ENCODE data around the gene ELL. TPM values are rescaled to one million over a fixed set of nuclear protein-coding genes. Genes with fewer than 3 reads are reported as not detected.
"Not testable (repeated sequence)": the region's sequence is repeated elsewhere in the genome, so short reads cannot be mapped to it uniquely, and the experiment has no call there.

ELL gene
- total RNA-seq, 1 experiment from 2014 or later: 9.0 TPM

GRCh38 chr19:18402455-18403248 lies 119.2 kb downstream of the ELL start:
- not testable (repeated sequence) for DNase-seq (ENCODE audit: low spot score)

- peak; percentile 43 for DNase-seq (ENCODE audit: low spot score)
These were observed 120.2 kb downstream of the ELL start for GRCh38 chr19:18401580-18402112.

GRCh38 chr19:18399008-18399407 lies 122.9 kb downstream of the ELL start:
- DNase-seq (ENCODE audit: low spot score): peak; percentile 71

- DNase-seq (ENCODE audit: low spot score): no peak
These were observed 124.3 kb downstream of the ELL start, which contains the start of gene LRRC25 for GRCh38 chr19:18397242-18398202. Gene LRRC25, minus strand, starts transcription at chr19:18397622. Its CDS starts 659 bp downstream, at chr19:18396963.

GRCh38 chr19:18396471-18397241 lies 125.2 kb downstream of the ELL start:
- DNase-seq (ENCODE audit: low spot score): no peak

- DNase-seq (ENCODE audit: low spot score): no peak
These were observed 128.0 kb downstream of the ELL start for GRCh38 chr19:18393836-18394235.

- no peak for DNase-seq (ENCODE audit: low spot score)
These were observed 128.9 kb downstream of the ELL start for GRCh38 chr19:18392926-18393325.

Other genes with a start within 250 kb of the ELL start
- gene IQCN, start 247.6 kb downstream of the ELL start, total RNA-seq (2014; rRNA removed; shearing (Covaris generic)): 0.69 and 1.2 TPM in 2 replicates
- gene JUND, start 240.4 kb downstream of the ELL start, total RNA-seq (2014; rRNA removed; shearing (Covaris generic)): 91.3 and 129 TPM in 2 replicates
- gene LSM4, start 199.0 kb downstream of the ELL start, total RNA-seq (2014; rRNA removed; shearing (Covaris generic)): 403 and 478 TPM in 2 replicates
- 14.6 and 19.1 TPM in 2 replicates for gene PGPEP1, start 181.5 kb downstream of the ELL start, total RNA-seq (2014; rRNA removed; shearing (Covaris generic))
- gene GDF15, start 135.9 kb downstream of the ELL start, total RNA-seq (2014; rRNA removed; shearing (Covaris generic)): 89.8 and 93.9 TPM in 2 replicates
- gene LRRC25, start 124.4 kb downstream of the ELL start, total RNA-seq (2014; rRNA removed; shearing (Covaris generic)): 0.07 TPM in 1 of 2 replicates, not detected in the other
- 88.7 and 127 TPM in 2 replicates for gene SSBP4, start 102.7 kb downstream of the ELL start, total RNA-seq (2014; rRNA removed; shearing (Covaris generic))
- gene ISYNA1, start 83.9 kb downstream of the ELL start, total RNA-seq (2014; rRNA removed; shearing (Covaris generic)): 0.72 and 0.98 TPM in 2 replicates
- 286 and 312 TPM in 2 replicates for gene FKBP8, start 21.5 kb upstream of the ELL start, total RNA-seq (2014; rRNA removed; shearing (Covaris generic))
- gene KXD1, start 35.8 kb upstream of the ELL start, total RNA-seq (2014; rRNA removed; shearing (Covaris generic)): 111 and 117 TPM in 2 replicates
- gene UBA52, start 49.8 kb upstream of the ELL start, total RNA-seq (2014; rRNA removed; shearing (Covaris generic)): 779 and 974 TPM in 2 replicates
- gene REX1BD, start 66.7 kb upstream of the ELL start, total RNA-seq (2014; rRNA removed; shearing (Covaris generic)): 122 and 137 TPM in 2 replicates
- gene CRLF1, start 84.7 kb upstream of the ELL start, total RNA-seq (2014; rRNA removed; shearing (Covaris generic)): 29.3 and 55.9 TPM in 2 replicates
- 5.2 and 5.4 TPM in 2 replicates for gene TMEM59L, start 90.8 kb upstream of the ELL start, total RNA-seq (2014; rRNA removed; shearing (Covaris generic))
- 2.5 and 5.3 TPM in 2 replicates for gene KLHL26, start 115.0 kb upstream of the ELL start, total RNA-seq (2014; rRNA removed; shearing (Covaris generic))
- 0.98 and 1.4 TPM in 2 replicates for gene CRTC1, start 161.6 kb upstream of the ELL start, total RNA-seq (2014; rRNA removed; shearing (Covaris generic))

Measured in A172 (cell line).